Measurements from ENCODE around the gene IPCEF1.

IPCEF1 gene

GRCh38 chr6:154139892-154140291, 216.7 kb downstream of the IPCEF1 start:
- Histone ChIP-seq H3K9me3 (ENCODE audit: control insufficient read depth in 5 of 5, low read length in 5 of 5) (peaks cover 0 to 4% (median 0%) of the 10 kb centered on the region in 5 donors), H3K9ac (ENCODE audit: low read length in 5 of 5) (no peak overlapping the region), H3K27ac (ENCODE audit: low read depth, low read length) (no peak overlapping the region), H3K4me3 (ENCODE audit: low read depth in 1 of 5, low read length in 5 of 5) (no peak overlapping the region), H3K27me3 (ENCODE audit: control insufficient read depth in 5 of 5, insufficient read depth in 4 of 5, low read length in 5 of 5) (no peaks in the 10 kb centered on the region), H3K4me1 (ENCODE audit: control insufficient read depth in 5 of 5, insufficient read depth in 5 of 5, low read length in 5 of 5) (no peaks in the 10 kb centered on the region), H3K36me3 (ENCODE audit: control insufficient read depth in 5 of 5, insufficient read depth in 5 of 5, low read length in 5 of 5) (no peaks in the 10 kb centered on the region)

- H3K4me1 ChIP-seq (ENCODE audit: control insufficient read depth in 5 of 5, insufficient read depth in 5 of 5, low read length in 5 of 5): no peaks in the 10 kb centered on the region
- no peak overlapping the region for H3K4me3 ChIP-seq (ENCODE audit: low read depth in 1 of 5, low read length in 5 of 5)
- no peaks in the 10 kb centered on the region for H3K36me3 ChIP-seq (ENCODE audit: control insufficient read depth in 5 of 5, insufficient read depth in 5 of 5, low read length in 5 of 5)
- no peaks in the 10 kb centered on the region for H3K27me3 ChIP-seq (ENCODE audit: control insufficient read depth in 5 of 5, insufficient read depth in 4 of 5, low read length in 5 of 5)
- H3K27ac ChIP-seq (ENCODE audit: low read depth, low read length): no peak overlapping the region
- peaks cover 0 to 4% (median 0%) of the 10 kb centered on the region in 5 donors for H3K9me3 ChIP-seq (ENCODE audit: control insufficient read depth in 5 of 5, low read length in 5 of 5)
- H3K9ac ChIP-seq (ENCODE audit: low read length in 5 of 5): no peak overlapping the region
Observed at GRCh38 chr6:154138793-154139192, 217.8 kb downstream of the IPCEF1 start.

- H3K4me3 ChIP-seq (ENCODE audit: low read depth in 1 of 5, low read length in 5 of 5): no peak overlapping the region
- H3K27me3 ChIP-seq (ENCODE audit: control insufficient read depth in 5 of 5, insufficient read depth in 4 of 5, low read length in 5 of 5): no peaks in the 10 kb centered on the region
- no peaks in the 10 kb centered on the region for H3K36me3 ChIP-seq (ENCODE audit: control insufficient read depth in 5 of 5, insufficient read depth in 5 of 5, low read length in 5 of 5)
- H3K9ac ChIP-seq (ENCODE audit: low read length in 5 of 5): no peak overlapping the region
- H3K9me3 ChIP-seq (ENCODE audit: control insufficient read depth in 5 of 5, low read length in 5 of 5): no peaks in the 10 kb centered on the region
- H3K4me1 ChIP-seq (ENCODE audit: control insufficient read depth in 5 of 5, insufficient read depth in 5 of 5, low read length in 5 of 5): no peaks in the 10 kb centered on the region
- H3K27ac ChIP-seq (ENCODE audit: low read depth, low read length): no peak overlapping the region
Observed at GRCh38 chr6:154134471-154135147, 222.0 kb downstream of the IPCEF1 start.

- Histone ChIP-seq H3K4me1 (ENCODE audit: control insufficient read depth in 5 of 5, insufficient read depth in 5 of 5, low read length in 5 of 5) (no peaks in the 10 kb centered on the region), H3K27ac (ENCODE audit: low read depth, low read length) (no peak overlapping the region), H3K9ac (ENCODE audit: low read length in 5 of 5) (no peak overlapping the region), H3K27me3 (ENCODE audit: control insufficient read depth in 5 of 5, insufficient read depth in 4 of 5, low read length in 5 of 5) (no peaks in the 10 kb centered on the region), H3K4me3 (ENCODE audit: low read depth in 1 of 5, low read length in 5 of 5) (no peak overlapping the region), H3K36me3 (ENCODE audit: control insufficient read depth in 5 of 5, insufficient read depth in 5 of 5, low read length in 5 of 5) (no peaks in the 10 kb centered on the region), H3K9me3 (ENCODE audit: control insufficient read depth in 5 of 5, low read length in 5 of 5) (no peaks in the 10 kb centered on the region)
Observed at GRCh38 chr6:154127657-154128056, 228.9 kb downstream of the IPCEF1 start.

GRCh38 chr6:154125421-154125820, 231.2 kb downstream of the IPCEF1 start:
- Histone ChIP-seq H3K36me3 (ENCODE audit: control insufficient read depth in 5 of 5, insufficient read depth in 5 of 5, low read length in 5 of 5) (no peaks in the 10 kb centered on the region), H3K27me3 (ENCODE audit: control insufficient read depth in 5 of 5, insufficient read depth in 4 of 5, low read length in 5 of 5) (no peaks in the 10 kb centered on the region), H3K4me3 (ENCODE audit: low read depth in 1 of 5, low read length in 5 of 5) (no peak overlapping the region), H3K27ac (ENCODE audit: low read depth, low read length) (no peak overlapping the region), H3K9ac (ENCODE audit: low read length in 5 of 5) (no peak overlapping the region), H3K4me1 (ENCODE audit: control insufficient read depth in 5 of 5, insufficient read depth in 5 of 5, low read length in 5 of 5) (no peaks in the 10 kb centered on the region), H3K9me3 (ENCODE audit: control insufficient read depth in 5 of 5, low read length in 5 of 5) (no peaks in the 10 kb centered on the region)

- no peaks in the 10 kb centered on the region for H3K9me3 ChIP-seq (ENCODE audit: control insufficient read depth in 5 of 5, low read length in 5 of 5)
- H3K27me3 ChIP-seq (ENCODE audit: control insufficient read depth in 5 of 5, insufficient read depth in 4 of 5, low read length in 5 of 5): no peaks in the 10 kb centered on the region
- no peaks in the 10 kb centered on the region for H3K36me3 ChIP-seq (ENCODE audit: control insufficient read depth in 5 of 5, insufficient read depth in 5 of 5, low read length in 5 of 5)
- H3K4me1 ChIP-seq (ENCODE audit: control insufficient read depth in 5 of 5, insufficient read depth in 5 of 5, low read length in 5 of 5): no peaks in the 10 kb centered on the region
- H3K9ac ChIP-seq (ENCODE audit: low read length in 5 of 5): no peak overlapping the region
- no peak overlapping the region for H3K27ac ChIP-seq (ENCODE audit: low read depth, low read length)
- H3K4me3 ChIP-seq (ENCODE audit: low read depth in 1 of 5, low read length in 5 of 5): no peak overlapping the region
Observed at GRCh38 chr6:154123155-154123956, 233.2 kb downstream of the IPCEF1 start.

- Histone ChIP-seq H3K36me3 (ENCODE audit: control insufficient read depth in 5 of 5, insufficient read depth in 5 of 5, low read length in 5 of 5) (no peaks in the 10 kb centered on the region), H3K4me3 (ENCODE audit: low read depth in 1 of 5, low read length in 5 of 5) (no peak overlapping the region), H3K9me3 (ENCODE audit: control insufficient read depth in 5 of 5, low read length in 5 of 5) (no peaks in the 10 kb centered on the region), H3K9ac (ENCODE audit: low read length in 5 of 5) (no peak overlapping the region), H3K27me3 (ENCODE audit: control insufficient read depth in 5 of 5, insufficient read depth in 4 of 5, low read length in 5 of 5) (no peaks in the 10 kb centered on the region), H3K4me1 (ENCODE audit: control insufficient read depth in 5 of 5, insufficient read depth in 5 of 5, low read length in 5 of 5) (no peaks in the 10 kb centered on the region), H3K27ac (ENCODE audit: low read depth, low read length) (no peak overlapping the region)
Observed at GRCh38 chr6:154122195-154122925, 234.2 kb downstream of the IPCEF1 start.

- no peak overlapping the region for H3K9ac ChIP-seq (ENCODE audit: low read length in 5 of 5)
- no peaks in the 10 kb centered on the region for H3K9me3 ChIP-seq (ENCODE audit: control insufficient read depth in 5 of 5, low read length in 5 of 5)
- H3K27me3 ChIP-seq (ENCODE audit: control insufficient read depth in 5 of 5, insufficient read depth in 4 of 5, low read length in 5 of 5): no peaks in the 10 kb centered on the region
- no peaks in the 10 kb centered on the region for H3K4me1 ChIP-seq (ENCODE audit: control insufficient read depth in 5 of 5, insufficient read depth in 5 of 5, low read length in 5 of 5)
- H3K36me3 ChIP-seq (ENCODE audit: control insufficient read depth in 5 of 5, insufficient read depth in 5 of 5, low read length in 5 of 5): no peaks in the 10 kb centered on the region
- no peak overlapping the region for H3K4me3 ChIP-seq (ENCODE audit: low read depth in 1 of 5, low read length in 5 of 5)
- no peak overlapping the region for H3K27ac ChIP-seq (ENCODE audit: low read depth, low read length)
Observed at GRCh38 chr6:154117485-154117884, 239.1 kb downstream of the IPCEF1 start.

GRCh38 chr6:154113392-154113791, 243.2 kb downstream of the IPCEF1 start:
- H3K27ac ChIP-seq (ENCODE audit: low read depth, low read length): no peak overlapping the region
- H3K9ac ChIP-seq (ENCODE audit: low read length in 5 of 5): no peak overlapping the region
- H3K4me1 ChIP-seq (ENCODE audit: control insufficient read depth in 5 of 5, insufficient read depth in 5 of 5, low read length in 5 of 5): no peaks in the 10 kb centered on the region
- no peaks in the 10 kb centered on the region for H3K9me3 ChIP-seq (ENCODE audit: control insufficient read depth in 5 of 5, low read length in 5 of 5)
- no peaks in the 10 kb centered on the region for H3K36me3 ChIP-seq (ENCODE audit: control insufficient read depth in 5 of 5, insufficient read depth in 5 of 5, low read length in 5 of 5)
- no peak overlapping the region for H3K4me3 ChIP-seq (ENCODE audit: low read depth in 1 of 5, low read length in 5 of 5)
- no peaks in the 10 kb centered on the region for H3K27me3 ChIP-seq (ENCODE audit: control insufficient read depth in 5 of 5, insufficient read depth in 4 of 5, low read length in 5 of 5)

Data from subcutaneous abdominal adipose tissue (tissue), 5 donors.